ENCODE data around the gene ASTN2. TPM values are rescaled to one million over a fixed set of nuclear protein-coding genes. Genes with fewer than 3 reads are reported as not detected.

Gene ASTN2
- total and polyA plus RNA-seq, 2 experiments from 2014 or later, result 7.0 to 24.6 TPM

DNA sequence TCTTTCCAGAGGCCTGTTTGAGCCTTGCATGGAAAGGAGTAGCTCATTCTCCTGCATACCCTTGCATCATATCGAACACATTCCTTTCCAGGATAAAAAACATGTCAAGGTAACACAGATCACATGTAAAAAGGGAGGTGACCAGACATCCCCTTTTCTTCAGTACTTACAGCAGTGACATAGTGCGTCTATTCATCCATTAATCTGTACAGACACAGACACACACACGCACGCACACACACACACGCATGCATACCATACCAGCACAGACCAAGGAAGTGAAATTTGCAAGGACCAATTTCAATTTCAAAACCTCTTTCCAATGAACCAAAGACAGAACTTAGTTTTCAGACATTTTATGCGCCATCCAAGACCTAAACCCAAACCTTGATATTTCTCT, 1005.2 kb downstream of the ASTN2 start:
- no peak for ATAC-seq
- Mint-ChIP-seq H3K27me3 (ENCODE audit: insufficient read depth, low read depth, poor library complexity) (no peaks in the 10 kb centered on the region), H3K4me1 (peaks cover 2% of the 10 kb centered on the region; the same call in 2 of the 3 replicates), H3K27ac (no peak overlapping the region), H3K36me3 (ENCODE audit: low read depth) (no peaks in the 10 kb centered on the region), H3K9me3 (no peaks in the 10 kb centered on the region; the same call in 2 of the 3 replicates), H3K4me3 (no peak overlapping the region)
- Histone ChIP-seq H3F3A (replicated peaks; ENCODE audit: low read depth) (no peaks in the 10 kb centered on the region), H3K79me2 (replicated peaks; ENCODE audit: insufficient read depth) (no peaks in the 10 kb centered on the region), H3K27ac (ENCODE audit: low read depth) (no peak overlapping the region), H3K9me2 (ENCODE audit: insufficient read depth) (peaks cover 8% of the 10 kb centered on the region; the same call in 1 of the 2 replicates), H2AFZ (no peak overlapping the region), H3K4me3 (no peak overlapping the region), H3K4me1 (ENCODE audit: insufficient read depth) (no peaks in the 10 kb centered on the region), H3K36me3 (ENCODE audit: insufficient read depth) (no peaks in the 10 kb centered on the region), H3K27me3 (ENCODE audit: insufficient read depth) (no peaks in the 10 kb centered on the region), H4K20me1 (replicated peaks; ENCODE audit: insufficient read depth) (no peaks in the 10 kb centered on the region), H3K4me2 (no peak overlapping the region)
- no peak for DNase-seq (ENCODE audit: low spot score)
- TF ChIP-seq EZH2 (IDR thresholded peaks at IDR 0.05; ENCODE audit: low read depth, unreplicated experiment) (no peak), NANOG (IDR thresholded peaks at IDR 0.05; ENCODE audit: borderline replicate concordance) (no peak), CREB1 (CRISPR knock-in tag; IDR thresholded peaks at IDR 0.05; ENCODE audit: low read depth) (no peak)
- TF ChIP-seq, protein P1, sequence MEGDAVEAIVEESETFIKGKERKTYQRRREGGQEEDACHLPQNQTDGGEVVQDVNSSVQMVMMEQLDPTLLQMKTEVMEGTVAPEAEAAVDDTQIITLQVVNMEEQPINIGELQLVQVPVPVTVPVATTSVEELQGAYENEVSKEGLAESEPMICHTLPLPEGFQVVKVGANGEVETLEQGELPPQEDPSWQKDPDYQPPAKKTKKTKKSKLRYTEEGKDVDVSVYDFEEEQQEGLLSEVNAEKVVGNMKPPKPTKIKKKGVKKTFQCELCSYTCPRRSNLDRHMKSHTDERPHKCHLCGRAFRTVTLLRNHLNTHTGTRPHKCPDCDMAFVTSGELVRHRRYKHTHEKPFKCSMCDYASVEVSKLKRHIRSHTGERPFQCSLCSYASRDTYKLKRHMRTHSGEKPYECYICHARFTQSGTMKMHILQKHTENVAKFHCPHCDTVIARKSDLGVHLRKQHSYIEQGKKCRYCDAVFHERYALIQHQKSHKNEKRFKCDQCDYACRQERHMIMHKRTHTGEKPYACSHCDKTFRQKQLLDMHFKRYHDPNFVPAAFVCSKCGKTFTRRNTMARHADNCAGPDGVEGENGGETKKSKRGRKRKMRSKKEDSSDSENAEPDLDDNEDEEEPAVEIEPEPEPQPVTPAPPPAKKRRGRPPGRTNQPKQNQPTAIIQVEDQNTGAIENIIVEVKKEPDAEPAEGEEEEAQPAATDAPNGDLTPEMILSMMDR (conservative IDR thresholded peaks at IDR 0.05; ENCODE audit: low read depth in 2 of 2), result no peak
- TF ChIP-seq, protein P2, sequence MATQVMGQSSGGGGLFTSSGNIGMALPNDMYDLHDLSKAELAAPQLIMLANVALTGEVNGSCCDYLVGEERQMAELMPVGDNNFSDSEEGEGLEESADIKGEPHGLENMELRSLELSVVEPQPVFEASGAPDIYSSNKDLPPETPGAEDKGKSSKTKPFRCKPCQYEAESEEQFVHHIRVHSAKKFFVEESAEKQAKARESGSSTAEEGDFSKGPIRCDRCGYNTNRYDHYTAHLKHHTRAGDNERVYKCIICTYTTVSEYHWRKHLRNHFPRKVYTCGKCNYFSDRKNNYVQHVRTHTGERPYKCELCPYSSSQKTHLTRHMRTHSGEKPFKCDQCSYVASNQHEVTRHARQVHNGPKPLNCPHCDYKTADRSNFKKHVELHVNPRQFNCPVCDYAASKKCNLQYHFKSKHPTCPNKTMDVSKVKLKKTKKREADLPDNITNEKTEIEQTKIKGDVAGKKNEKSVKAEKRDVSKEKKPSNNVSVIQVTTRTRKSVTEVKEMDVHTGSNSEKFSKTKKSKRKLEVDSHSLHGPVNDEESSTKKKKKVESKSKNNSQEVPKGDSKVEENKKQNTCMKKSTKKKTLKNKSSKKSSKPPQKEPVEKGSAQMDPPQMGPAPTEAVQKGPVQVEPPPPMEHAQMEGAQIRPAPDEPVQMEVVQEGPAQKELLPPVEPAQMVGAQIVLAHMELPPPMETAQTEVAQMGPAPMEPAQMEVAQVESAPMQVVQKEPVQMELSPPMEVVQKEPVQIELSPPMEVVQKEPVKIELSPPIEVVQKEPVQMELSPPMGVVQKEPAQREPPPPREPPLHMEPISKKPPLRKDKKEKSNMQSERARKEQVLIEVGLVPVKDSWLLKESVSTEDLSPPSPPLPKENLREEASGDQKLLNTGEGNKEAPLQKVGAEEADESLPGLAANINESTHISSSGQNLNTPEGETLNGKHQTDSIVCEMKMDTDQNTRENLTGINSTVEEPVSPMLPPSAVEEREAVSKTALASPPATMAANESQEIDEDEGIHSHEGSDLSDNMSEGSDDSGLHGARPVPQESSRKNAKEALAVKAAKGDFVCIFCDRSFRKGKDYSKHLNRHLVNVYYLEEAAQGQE (IDR thresholded peaks at IDR 0.05; ENCODE audit: unreplicated experiment), result no peak
- TF ChIP-seq, protein P3, sequence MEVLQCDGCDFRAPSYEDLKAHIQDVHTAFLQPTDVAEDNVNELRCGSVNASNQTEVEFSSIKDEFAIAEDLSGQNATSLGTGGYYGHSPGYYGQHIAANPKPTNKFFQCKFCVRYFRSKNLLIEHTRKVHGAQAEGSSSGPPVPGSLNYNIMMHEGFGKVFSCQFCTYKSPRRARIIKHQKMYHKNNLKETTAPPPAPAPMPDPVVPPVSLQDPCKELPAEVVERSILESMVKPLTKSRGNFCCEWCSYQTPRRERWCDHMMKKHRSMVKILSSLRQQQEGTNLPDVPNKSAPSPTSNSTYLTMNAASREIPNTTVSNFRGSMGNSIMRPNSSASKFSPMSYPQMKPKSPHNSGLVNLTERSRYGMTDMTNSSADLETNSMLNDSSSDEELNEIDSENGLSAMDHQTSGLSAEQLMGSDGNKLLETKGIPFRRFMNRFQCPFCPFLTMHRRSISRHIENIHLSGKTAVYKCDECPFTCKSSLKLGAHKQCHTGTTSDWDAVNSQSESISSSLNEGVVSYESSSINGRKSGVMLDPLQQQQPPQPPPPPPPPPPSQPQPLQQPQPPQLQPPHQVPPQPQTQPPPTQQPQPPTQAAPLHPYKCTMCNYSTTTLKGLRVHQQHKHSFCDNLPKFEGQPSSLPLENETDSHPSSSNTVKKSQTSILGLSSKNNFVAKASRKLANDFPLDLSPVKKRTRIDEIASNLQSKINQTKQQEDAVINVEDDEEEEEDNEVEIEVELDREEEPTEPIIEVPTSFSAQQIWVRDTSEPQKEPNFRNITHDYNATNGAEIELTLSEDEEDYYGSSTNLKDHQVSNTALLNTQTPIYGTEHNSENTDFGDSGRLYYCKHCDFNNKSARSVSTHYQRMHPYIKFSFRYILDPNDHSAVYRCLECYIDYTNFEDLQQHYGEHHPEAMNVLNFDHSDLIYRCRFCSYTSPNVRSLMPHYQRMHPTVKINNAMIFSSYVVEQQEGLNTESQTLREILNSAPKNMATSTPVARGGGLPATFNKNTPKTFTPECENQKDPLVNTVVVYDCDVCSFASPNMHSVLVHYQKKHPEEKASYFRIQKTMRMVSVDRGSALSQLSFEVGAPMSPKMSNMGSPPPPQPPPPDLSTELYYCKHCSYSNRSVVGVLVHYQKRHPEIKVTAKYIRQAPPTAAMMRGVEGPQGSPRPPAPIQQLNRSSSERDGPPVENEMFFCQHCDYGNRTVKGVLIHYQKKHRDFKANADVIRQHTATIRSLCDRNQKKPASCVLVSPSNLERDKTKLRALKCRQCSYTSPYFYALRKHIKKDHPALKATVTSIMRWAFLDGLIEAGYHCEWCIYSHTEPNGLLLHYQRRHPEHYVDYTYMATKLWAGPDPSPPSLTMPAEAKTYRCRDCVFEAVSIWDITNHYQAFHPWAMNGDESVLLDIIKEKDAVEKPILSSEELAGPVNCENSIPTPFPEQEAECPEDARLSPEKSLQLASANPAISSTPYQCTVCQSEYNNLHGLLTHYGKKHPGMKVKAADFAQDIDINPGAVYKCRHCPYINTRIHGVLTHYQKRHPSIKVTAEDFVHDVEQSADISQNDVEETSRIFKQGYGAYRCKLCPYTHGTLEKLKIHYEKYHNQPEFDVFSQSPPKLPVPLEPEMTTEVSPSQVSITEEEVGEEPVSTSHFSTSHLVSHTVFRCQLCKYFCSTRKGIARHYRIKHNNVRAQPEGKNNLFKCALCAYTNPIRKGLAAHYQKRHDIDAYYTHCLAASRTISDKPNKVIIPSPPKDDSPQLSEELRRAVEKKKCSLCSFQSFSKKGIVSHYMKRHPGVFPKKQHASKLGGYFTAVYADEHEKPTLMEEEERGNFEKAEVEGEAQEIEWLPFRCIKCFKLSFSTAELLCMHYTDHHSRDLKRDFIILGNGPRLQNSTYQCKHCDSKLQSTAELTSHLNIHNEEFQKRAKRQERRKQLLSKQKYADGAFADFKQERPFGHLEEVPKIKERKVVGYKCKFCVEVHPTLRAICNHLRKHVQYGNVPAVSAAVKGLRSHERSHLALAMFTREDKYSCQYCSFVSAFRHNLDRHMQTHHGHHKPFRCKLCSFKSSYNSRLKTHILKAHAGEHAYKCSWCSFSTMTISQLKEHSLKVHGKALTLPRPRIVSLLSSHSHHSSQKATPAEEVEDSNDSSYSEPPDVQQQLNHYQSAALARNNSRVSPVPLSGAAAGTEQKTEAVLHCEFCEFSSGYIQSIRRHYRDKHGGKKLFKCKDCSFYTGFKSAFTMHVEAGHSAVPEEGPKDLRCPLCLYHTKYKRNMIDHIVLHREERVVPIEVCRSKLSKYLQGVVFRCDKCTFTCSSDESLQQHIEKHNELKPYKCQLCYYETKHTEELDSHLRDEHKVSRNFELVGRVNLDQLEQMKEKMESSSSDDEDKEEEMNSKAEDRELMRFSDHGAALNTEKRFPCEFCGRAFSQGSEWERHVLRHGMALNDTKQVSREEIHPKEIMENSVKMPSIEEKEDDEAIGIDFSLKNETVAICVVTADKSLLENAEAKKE (CRISPR knock-in tag; IDR thresholded peaks at IDR 0.05), result no peak
- TF ChIP-seq, protein P4, sequence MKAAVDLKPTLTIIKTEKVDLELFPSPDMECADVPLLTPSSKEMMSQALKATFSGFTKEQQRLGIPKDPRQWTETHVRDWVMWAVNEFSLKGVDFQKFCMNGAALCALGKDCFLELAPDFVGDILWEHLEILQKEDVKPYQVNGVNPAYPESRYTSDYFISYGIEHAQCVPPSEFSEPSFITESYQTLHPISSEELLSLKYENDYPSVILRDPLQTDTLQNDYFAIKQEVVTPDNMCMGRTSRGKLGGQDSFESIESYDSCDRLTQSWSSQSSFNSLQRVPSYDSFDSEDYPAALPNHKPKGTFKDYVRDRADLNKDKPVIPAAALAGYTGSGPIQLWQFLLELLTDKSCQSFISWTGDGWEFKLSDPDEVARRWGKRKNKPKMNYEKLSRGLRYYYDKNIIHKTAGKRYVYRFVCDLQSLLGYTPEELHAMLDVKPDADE (IDR thresholded peaks at IDR 0.05), result no peak

Data from GM23338 (cell line).